ENCODE results near the gene PEAR1.

DNA sequence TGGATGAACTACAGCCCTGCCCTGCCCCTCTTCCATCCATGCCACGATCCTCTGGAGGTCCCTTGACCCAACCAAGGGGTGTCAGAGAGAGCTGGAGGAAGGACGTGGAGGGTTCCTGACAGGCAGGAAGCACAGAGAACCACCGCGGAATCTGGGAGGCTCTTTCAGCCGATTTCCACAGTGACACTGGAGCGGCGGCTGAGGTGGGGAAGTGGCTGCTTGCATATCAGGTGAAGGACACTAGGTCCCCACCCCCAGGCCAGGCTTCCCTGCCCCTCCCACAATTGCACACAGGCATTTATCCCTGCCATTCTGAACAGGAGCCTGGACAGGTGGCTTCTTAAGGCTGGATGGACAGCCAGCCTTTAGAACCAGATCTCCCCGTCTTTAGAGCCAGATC is 44.4 kb downstream of the PEAR1 start:
- TF ChIP-seq, protein P1, sequence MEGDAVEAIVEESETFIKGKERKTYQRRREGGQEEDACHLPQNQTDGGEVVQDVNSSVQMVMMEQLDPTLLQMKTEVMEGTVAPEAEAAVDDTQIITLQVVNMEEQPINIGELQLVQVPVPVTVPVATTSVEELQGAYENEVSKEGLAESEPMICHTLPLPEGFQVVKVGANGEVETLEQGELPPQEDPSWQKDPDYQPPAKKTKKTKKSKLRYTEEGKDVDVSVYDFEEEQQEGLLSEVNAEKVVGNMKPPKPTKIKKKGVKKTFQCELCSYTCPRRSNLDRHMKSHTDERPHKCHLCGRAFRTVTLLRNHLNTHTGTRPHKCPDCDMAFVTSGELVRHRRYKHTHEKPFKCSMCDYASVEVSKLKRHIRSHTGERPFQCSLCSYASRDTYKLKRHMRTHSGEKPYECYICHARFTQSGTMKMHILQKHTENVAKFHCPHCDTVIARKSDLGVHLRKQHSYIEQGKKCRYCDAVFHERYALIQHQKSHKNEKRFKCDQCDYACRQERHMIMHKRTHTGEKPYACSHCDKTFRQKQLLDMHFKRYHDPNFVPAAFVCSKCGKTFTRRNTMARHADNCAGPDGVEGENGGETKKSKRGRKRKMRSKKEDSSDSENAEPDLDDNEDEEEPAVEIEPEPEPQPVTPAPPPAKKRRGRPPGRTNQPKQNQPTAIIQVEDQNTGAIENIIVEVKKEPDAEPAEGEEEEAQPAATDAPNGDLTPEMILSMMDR (conservative IDR thresholded peaks at IDR 0.05 in 1 of 2, IDR thresholded peaks at IDR 0.05 in 1 of 2; ENCODE audit: low read depth in 1 of 2, low read length in 2 of 2), result no peak
- no peak for TF ChIP-seq EZH2 (IDR thresholded peaks at IDR 0.05; ENCODE audit: low read length, missing control alignments)

Data from fibroblast of lung (primary cell).